ENCODE data around the gene SSX5.
"Not testable (repeated sequence)": the region's sequence is repeated elsewhere in the genome, so short reads cannot be mapped to it uniquely, and the experiment has no call there.

Gene SSX5, protein sequence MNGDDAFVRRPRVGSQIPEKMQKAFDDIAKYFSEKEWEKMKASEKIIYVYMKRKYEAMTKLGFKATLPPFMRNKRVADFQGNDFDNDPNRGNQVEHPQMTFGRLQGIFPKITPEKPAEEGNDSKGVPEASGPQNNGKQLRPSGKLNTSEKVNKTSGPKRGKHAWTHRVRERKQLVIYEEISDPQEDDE

DNA sequence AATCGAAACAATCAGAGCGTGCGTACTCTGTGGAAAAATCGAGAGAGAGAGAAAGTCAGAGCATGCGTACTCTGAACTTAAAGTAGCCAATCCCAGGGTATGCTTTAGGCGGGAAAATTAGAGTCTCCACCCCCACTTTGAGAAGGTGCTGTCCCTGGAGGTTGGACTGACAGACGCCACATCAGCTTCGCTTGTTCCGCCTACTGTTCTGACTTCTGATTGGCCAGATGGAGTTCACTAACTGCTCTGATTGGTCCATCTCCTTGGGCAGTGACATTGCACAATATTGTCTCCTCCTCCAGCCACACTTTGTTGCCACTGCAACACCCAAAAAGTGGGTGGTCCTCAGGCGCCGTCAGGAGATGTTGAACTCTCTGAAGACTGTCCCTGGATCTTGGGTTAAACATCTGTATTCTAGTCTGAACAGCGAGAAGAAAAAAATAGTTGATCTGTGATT, at the start of gene SSX5:
SSX5 (minus strand) TSS at position 51 of the 457 bp plus-strand sequence. CDS start 1,437 bp downstream, outside the sequence.
- DNase-seq (ENCODE audit: low spot score) = no peak

GRCh38 chrX:48224196-48224595, 27.6 kb upstream of the SSX5 start:
- not testable (repeated sequence) for DNase-seq (ENCODE audit: low spot score)

DNA sequence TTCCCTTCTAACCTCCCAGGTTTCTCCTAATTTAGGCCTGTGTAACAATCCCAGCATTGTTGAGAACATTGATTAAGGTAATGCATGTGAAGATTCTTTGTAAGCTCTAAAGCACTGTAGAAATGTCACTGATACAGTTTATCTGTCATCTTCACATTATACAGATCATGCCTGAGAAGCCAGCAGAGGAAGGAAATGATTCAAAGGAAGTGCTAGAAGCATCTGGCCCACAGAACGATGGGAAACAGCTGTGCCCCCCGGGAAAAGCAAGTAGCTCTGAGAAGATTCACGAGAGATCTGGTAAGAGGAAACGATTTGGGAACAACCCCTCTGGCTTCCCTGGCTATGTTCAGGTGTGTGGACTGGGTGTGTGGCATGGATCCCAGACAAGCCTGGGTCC, 17.7 kb upstream of the SSX5 start:
- DNase-seq (ENCODE audit: low spot score) = not testable (repeated sequence)

GRCh38 chrX:48190024-48190423, 6.6 kb downstream of the SSX5 start:
- DNase-seq (ENCODE audit: low spot score) = not testable (repeated sequence)

DNA sequence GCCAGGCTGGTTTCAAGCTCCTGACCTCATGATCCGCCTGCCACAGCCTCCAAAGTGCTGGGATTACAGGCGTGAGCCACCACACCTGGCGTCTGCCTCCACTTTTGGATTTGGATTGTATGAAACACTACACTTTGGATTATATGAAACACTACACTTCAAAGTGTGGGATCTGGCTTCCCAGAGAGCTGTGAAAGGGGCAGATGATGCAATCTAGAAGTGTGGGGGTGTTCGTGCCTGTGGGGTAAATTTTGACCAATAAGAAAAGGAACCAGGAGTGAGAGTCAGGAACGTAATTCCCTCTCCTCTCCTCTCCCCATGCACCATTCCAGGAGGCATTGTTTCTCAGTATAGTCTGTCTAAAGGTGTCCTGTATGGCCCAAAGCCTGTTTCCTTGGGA, 14.7 kb downstream of the SSX5 start:
- DNase-seq (ENCODE audit: low spot score) = peak; percentile 52

DNA sequence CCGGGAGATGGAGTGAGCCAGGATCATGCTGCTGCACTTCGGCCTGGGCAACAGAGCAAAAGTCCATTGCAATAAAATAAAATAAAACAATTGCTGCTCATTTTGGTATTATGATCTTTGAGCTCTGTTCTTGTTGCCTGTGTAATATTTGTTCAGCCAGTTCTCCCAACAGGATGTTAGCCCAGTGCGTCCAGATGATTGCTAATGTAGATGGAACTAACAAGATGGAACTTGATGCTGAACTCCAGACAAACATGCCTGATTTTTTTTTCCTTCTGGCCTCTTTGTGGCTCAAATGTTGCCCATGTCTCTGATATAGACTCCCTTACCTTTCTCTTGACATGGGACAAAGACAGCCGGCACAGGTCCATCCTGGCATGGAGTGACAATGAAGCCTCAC, 15.8 kb downstream of the SSX5 start:
- no peak for DNase-seq (ENCODE audit: low spot score)

GRCh38 chrX:48179691-48180090, 16.9 kb downstream of the SSX5 start:
- DNase-seq (ENCODE audit: low spot score) = no peak

DNA sequence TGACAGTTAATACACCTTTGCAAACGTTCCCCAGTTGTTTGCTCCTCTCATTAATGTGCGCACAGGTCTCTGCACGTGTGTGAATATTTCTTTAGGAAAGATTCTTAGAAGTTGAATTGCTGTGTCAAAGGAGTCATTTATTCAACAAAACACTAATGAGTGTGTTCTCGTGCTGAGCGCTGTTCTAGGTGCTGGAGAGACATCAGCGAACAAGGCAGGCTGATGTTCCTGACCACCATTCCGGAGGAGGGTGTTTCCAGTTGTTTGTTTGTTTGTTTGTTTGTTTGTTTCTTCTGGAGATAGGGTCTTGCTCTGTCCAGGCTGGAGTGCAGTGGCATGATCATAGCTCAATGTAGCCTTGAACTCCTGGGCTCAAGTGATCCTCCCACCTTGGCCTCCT, 30.3 kb downstream of the SSX5 start:
- DNase-seq (ENCODE audit: low spot score) = not testable (repeated sequence)

GRCh38 chrX:48165241-48165640, 31.4 kb downstream of the SSX5 start:
- DNase-seq (ENCODE audit: low spot score) = no peak

GRCh38 chrX:48156014-48156413, 40.6 kb downstream of the SSX5 start:
- DNase-seq (ENCODE audit: low spot score) = no peak

- DNase-seq (ENCODE audit: low spot score) = no peak
Measured at GRCh38 chrX:48154796-48155195, 41.8 kb downstream of the SSX5 start.

- DNase-seq (ENCODE audit: low spot score) = no peak
Measured at GRCh38 chrX:48153769-48154168, 42.8 kb downstream of the SSX5 start.

DNA sequence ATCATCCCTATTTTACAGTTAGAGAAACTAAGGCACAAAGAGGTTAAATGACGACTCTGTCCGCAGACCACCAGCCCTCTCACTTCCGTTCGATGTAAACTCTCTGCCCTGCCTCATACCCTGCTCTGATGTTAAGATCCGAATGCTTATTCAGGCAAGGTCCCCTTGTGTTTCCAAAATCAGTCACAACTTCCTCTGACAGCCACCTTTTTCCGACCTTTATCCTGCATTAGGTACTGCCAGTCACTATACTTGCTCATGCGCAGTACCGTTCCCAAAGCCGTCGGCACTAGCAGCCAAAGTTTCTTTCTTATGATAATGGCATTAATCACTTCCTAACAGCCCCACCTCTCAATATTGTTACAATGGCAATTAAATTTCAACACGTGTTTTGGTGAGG, 53.9 kb downstream of the SSX5 start:
- not testable (repeated sequence) for DNase-seq (ENCODE audit: low spot score)

DNA sequence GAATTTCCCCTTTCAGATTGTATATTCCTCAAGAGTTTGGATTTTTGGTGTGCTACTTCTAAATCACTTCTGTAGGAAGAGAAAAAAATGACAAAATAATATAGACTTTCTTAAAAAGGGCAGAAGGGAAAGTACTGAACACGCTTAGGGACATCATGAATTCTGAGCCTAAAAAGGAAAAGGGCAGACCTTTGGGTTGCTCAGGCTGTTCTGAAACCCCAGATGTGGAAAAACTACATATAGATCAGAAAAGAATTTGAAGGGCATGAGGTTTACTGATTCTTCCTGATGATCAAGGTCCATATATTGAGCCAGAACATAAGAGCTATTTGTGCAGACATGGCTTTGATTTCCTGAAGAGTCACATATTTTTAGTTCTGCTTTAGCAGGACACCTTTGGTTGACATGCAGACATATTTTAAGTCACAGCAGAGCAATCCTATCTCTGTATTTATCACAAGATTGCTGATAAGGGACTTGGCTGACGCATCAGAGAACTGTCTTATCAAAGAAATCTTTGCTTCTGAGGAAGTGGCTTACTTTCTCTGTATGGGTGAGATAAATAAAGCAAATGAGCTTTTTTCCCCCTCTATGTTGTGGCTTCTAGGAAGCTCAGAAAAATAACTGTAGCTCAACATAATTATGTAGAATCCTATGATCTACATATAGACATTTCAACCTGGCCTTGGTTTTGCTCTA, 54.6 kb downstream of the SSX5 start:
- not testable (repeated sequence) for DNase-seq (ENCODE audit: low spot score)

GRCh38 chrX:48139076-48139475, 57.5 kb downstream of the SSX5 start:
- not testable (repeated sequence) for DNase-seq (ENCODE audit: low spot score)

Measured in D341Med (cell line).